Gastrocnemius medialis (tissue), 4 donors: Measurements from ENCODE around the gene SURF2.

Experiments used
- POLR2A ChIP-seq, 2 donors: fragments of 450-650 bp; IDR thresholded peaks; one replicate each; pipeline ENCODE4 v1.6.1; 2017; ENCODE audit warnings: antibody characterized with exemption in 2 of 2, mild to moderate bottlenecking in 2 of 2, moderate library complexity in 2 of 2
- TF ChIP-seq, protein P1 (sequence below), 5 experiments: fragments of 450-650 bp in 3 of 5; fragments of 200-600 bp in 2 of 5; sonication (generic) in 2 of 5; IDR thresholded peaks in 4 of 5; conservative IDR thresholded peaks in 1 of 5; 1 replicate in 4 of 5; 2 replicates in 1 of 5; pipeline ENCODE4 v1.5.1; 2016 to 2019; ENCODE audit warnings: antibody characterized with exemption in 5 of 5, mild to moderate bottlenecking in 3 of 5, moderate library complexity in 3 of 5

DNA sequence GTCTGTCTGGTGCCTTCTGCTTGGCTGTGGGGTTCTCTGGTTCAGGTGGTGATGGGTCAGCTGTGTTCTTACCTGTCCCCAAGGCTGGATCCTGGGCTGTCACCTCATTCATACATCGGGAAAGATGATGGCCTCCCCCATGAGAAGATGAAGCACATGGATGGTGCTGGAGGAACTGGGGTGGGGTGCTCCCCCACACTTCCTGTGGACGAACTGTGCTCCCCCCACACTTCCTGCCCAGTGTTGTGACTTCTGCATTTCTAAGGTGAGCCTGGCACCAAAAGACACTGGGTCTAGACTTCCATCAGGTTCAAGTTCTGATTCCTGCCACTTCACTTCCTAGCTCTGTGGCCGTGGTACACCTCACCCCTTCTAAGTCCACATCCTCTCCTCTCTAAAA, 16.1 kb upstream of the SURF2 start:
- TF ChIP-seq, protein P1, sequence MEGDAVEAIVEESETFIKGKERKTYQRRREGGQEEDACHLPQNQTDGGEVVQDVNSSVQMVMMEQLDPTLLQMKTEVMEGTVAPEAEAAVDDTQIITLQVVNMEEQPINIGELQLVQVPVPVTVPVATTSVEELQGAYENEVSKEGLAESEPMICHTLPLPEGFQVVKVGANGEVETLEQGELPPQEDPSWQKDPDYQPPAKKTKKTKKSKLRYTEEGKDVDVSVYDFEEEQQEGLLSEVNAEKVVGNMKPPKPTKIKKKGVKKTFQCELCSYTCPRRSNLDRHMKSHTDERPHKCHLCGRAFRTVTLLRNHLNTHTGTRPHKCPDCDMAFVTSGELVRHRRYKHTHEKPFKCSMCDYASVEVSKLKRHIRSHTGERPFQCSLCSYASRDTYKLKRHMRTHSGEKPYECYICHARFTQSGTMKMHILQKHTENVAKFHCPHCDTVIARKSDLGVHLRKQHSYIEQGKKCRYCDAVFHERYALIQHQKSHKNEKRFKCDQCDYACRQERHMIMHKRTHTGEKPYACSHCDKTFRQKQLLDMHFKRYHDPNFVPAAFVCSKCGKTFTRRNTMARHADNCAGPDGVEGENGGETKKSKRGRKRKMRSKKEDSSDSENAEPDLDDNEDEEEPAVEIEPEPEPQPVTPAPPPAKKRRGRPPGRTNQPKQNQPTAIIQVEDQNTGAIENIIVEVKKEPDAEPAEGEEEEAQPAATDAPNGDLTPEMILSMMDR (IDR thresholded peaks at IDR 0.05 in 4 of 5, conservative IDR thresholded peaks at IDR 0.05 in 1 of 5): no peak
- no peak for TF ChIP-seq POLR2A (IDR thresholded peaks at IDR 0.05)
